GM19468 (cell line): ENCODE measurements around the gene PBX1.

Source experiments
- ATAC-seq: cut with Tn5 transposase; IDR thresholded peaks from one replicate; pipeline ENCODE4 v1.9.1; 2021; ENCODE audit warnings: mild to moderate bottlenecking, moderate library complexity, moderate number of reproducible peaks; ENCODE audit not compliant: unreplicated experiment; ENCODE audit errors: extremely low read depth

The PBX1 gene

GRCh38 chr1:164742745-164743144 lies 183.8 kb downstream of the PBX1 start:
- no peak for ATAC-seq

GRCh38 chr1:164743976-164744375 lies 185.0 kb downstream of the PBX1 start:
- ATAC-seq: no peak

- no peak for ATAC-seq
Measured at GRCh38 chr1:164745736-164746135, 186.8 kb downstream of the PBX1 start.

DNA sequence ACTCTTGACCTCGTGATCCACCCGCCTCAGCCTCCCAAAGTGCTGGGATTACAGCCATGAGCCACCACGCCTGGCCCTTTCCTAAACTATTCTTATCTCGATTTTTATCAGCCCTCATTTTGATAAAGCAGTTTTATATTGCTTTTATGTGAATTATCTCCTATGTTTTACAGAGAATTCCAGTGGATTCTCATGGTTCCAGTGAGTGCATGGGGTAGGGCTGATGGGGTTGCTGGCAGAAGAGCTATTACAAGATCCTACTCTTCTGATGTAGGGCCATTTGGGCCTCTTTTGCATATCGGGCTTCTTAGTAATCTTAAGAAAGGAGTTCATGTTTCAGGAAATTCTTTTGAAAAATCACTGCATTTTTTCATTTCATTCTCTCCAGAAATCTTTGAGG lies 187.6 kb downstream of the PBX1 start:
- ATAC-seq: no peak

DNA sequence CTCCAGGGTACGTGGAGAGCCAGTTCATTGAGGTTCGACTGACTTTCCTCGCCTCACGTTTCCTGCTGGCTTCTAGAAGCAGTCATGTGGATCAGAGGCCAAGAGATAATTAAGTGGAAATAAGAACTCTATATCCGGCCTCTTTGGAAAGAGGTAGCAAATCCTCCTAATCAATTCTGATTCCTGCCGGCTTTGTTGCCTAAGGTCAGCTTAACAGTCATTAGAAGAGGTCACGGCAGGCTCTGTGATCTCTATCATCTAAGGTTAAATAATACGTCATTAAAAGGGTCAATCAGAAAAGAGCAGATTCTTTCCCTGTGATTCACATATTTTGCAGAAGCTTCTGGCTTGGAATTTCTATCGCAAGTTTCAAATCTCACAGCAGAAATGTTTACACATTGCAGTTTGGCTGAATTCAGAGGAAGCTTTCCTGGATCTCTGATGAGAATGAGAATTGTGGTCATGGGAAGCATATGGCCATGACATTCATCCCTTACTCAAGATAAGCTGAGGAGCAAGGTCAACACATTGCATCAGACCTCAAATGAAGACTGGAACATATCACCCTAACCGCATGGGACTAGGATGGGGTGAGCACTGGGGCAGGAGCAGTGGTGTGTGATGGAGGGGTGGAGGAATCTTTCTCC lies 189.4 kb downstream of the PBX1 start:
- ATAC-seq: no peak

GRCh38 chr1:164753521-164754077 lies 194.6 kb downstream of the PBX1 start:
- no peak for ATAC-seq

GRCh38 chr1:164754088-164754600 lies 195.2 kb downstream of the PBX1 start:
- ATAC-seq: no peak

- ATAC-seq: no peak
Measured at GRCh38 chr1:164755690-164756089, 196.7 kb downstream of the PBX1 start.

DNA sequence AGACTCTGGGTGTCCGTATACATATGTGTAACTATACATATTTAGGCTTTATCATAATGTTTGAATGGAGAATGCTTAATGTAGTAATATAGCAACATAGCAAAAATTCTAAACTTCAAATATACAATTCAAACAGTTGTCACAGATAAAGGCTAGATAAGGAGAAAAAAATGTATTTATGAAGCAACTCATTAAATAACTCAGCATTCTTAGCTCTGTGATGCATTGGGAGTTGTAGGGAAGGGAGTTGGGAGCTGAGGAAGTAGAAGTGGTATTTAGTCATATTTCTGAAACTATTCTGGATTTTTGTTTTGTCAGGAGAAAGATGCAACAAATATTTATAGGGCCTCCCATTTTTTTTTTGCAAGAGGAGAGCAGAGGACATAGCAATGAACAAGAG lies 197.8 kb downstream of the PBX1 start:
- no peak for ATAC-seq

GRCh38 chr1:164757625-164758024 lies 198.6 kb downstream of the PBX1 start:
- ATAC-seq: no peak

GRCh38 chr1:164759144-164759920 lies 200.3 kb downstream of the PBX1 start:
- ATAC-seq: no peak

GRCh38 chr1:164759979-164760469 lies 201.0 kb downstream of the PBX1 start:
- ATAC-seq: no peak

- ATAC-seq: no peak
Measured at GRCh38 chr1:164760569-164760968, 201.6 kb downstream of the PBX1 start.

GRCh38 chr1:164761009-164761408 lies 202.0 kb downstream of the PBX1 start:
- ATAC-seq: no peak

- no peak for ATAC-seq
Measured at GRCh38 chr1:164763098-164763497, 204.1 kb downstream of the PBX1 start.

DNA sequence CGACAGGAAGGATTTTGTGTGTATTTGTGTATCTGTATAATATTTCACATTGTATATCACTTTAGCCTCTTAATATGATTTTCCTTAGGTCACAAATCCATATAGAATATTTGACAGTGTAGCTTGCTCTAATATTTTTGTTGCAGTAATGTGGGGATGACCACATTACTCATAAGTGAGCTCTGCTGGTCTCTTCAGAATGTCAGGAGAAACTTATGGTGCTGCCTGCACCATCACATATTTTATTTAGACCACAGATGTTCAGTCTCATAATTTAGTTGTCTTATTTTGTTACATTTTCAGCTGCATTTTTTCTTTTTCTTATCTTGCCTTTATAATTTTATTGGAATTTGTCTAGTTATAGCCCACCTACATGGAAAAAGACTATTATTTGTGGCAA lies 205.3 kb downstream of the PBX1 start:
- no peak for ATAC-seq

GRCh38 chr1:164765557-164765956 lies 206.6 kb downstream of the PBX1 start:
- ATAC-seq: no peak

- no peak for ATAC-seq
Measured at GRCh38 chr1:164765992-164766720, 207.2 kb downstream of the PBX1 start.

DNA sequence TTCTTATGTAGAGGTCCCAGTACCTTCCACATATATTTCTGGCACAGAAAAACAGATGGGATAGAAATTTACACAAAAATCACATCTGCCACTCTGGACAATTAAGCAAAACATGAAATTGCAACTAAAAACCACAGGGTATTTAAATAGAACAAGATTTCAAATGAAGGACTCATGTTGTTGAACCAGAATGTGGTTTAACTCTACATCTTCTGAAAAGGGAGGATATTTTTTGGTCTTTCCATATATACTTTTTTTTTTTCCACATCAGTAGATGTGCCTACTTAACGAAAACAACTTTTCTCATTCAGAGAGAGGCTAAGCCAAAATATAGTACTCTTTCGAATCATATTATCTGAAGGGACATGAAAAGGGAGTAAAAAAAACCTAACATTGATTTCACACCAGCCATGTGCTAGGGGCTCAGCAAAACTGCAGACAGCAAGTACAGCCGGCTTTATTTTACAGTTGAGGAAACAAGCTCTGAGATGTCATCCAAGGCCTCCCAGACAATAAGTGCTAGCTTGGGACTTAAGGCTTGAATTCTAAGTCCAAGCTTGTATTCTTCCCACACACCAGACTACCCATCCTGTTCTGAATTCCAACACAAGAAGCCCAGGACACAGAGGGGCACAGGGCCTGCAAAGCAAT lies 208.9 kb downstream of the PBX1 start:
- ATAC-seq: no peak

GRCh38 chr1:164768619-164769018 lies 209.6 kb downstream of the PBX1 start:
- ATAC-seq: no peak
